Fibroblast of peridontal ligament (primary cell): Measurements from ENCODE around the gene NBPF20.
"Not testable (repeated sequence)": the region's sequence is repeated elsewhere in the genome, so short reads cannot be mapped to it uniquely, and the experiment has no call there.

ENCODE experiments used
- DNase-seq: peaks from one replicate; pipeline ENCODE4 v3.0.0-alpha.2; 2010; ENCODE audit errors: extremely low read depth

Gene NBPF20

DNA sequence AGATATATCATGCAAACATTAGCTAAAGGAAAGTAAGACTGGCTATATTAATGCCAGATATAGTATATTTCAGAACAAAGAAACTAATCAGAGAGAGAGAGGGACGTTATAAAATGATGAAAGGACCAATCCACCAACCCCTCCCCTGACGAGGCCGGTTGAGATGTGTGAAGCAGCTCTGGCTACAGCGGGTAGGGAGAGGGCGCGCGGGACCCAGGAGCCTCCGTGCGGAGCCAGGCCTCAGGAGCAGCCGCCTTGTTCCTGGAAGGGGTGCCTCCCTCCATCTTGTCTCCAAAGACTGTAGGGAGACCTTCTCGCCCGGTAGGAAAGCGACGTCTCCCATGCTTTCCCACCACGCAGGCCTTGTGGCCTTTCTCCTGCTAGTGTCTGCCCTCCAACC is 5.4 kb upstream of the NBPF20 start:
- not testable (repeated sequence) for DNase-seq

GRCh38 chr1:145429329-145429728 is 3.9 kb upstream of the NBPF20 start:
- DNase-seq = peak; percentile 3

- DNase-seq = peak; percentile 15
Measured at GRCh38 chr1:145424612-145425435, 579 bp downstream of the NBPF20 start.

GRCh38 chr1:145415149-145415548 is 10.3 kb downstream of the NBPF20 start:
- not testable (repeated sequence) for DNase-seq

DNA sequence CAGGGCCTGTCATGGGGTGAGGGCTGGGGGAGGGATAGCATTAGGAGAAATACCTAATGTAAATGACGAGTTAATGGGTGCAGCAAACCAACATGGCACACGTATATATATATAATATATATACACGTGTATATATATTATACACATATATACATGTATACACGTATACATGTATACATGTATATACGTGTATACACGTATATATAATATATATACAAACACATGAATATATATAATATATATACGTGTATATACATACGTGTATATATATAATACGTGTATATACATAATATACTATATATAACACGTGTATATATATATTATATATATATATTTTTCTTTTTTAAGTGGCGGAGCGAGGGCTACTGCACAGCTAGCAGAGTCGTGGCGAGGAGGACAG is 18.1 kb downstream of the NBPF20 start:
- DNase-seq = not testable (repeated sequence)

- peak; percentile 31 for DNase-seq
Measured at GRCh38 chr1:145404949-145405348, 20.5 kb downstream of the NBPF20 start.

GRCh38 chr1:145400701-145401100 is 24.7 kb downstream of the NBPF20 start:
- not testable (repeated sequence) for DNase-seq
